Measurements from ENCODE around the gene DOCK4. TPM values are rescaled to one million over a fixed set of nuclear protein-coding genes. Genes with fewer than 3 reads are reported as not detected.

DOCK4 gene
- total RNA-seq, 1 experiment from 2014 or later = 20.4 TPM

DNA sequence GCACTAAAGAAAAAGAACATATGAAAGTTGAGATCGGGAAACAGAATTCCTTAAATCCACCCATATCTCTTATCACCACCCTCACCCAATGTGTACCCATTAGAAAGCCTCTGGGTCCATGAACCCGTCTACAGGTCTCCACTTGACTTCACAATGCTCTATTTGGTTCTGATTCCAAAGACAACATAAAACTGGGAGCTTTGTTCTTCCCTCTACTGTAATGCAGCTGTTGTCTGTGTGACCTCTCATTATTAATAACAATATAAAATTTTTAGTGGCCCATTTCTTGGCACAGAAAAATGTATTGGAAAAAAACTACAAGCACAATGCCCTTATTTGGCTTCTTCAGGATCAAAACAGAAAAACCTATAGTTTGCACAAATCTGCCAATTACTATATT is 30.0 kb downstream of the DOCK4 start:
- DNase-seq (ENCODE audit: low spot score) (no peak), ATAC-seq (no peak)
- Mint-ChIP-seq H3K27ac (no peak overlapping the region), H3K27me3 (ENCODE audit: low read depth) (no peaks in the 10 kb centered on the region), H3K36me3 (no peaks in the 10 kb centered on the region), H3K9me3 (no peaks in the 10 kb centered on the region), H3K4me3 (no peak overlapping the region), H3K4me1 (peaks cover 28% of the 10 kb centered on the region)
- TF ChIP-seq NFE2L1 (CRISPR knock-in tag; IDR thresholded peaks at IDR 0.05) (no peak), GRHL2 (CRISPR knock-in tag; IDR thresholded peaks at IDR 0.05; ENCODE audit: insufficient replicate concordance, severe bottlenecking) (no peak), ZNF396 (CRISPR knock-in tag; IDR thresholded peaks at IDR 0.05; ENCODE audit: borderline replicate concordance) (no peak), FOXJ3 (CRISPR knock-in tag; IDR thresholded peaks at IDR 0.05; ENCODE audit: borderline replicate concordance) (no peak), SMAD4 (CRISPR knock-in tag; IDR thresholded peaks at IDR 0.05) (no peak), HMGA2 (CRISPR knock-in tag; IDR thresholded peaks at IDR 0.05) (no peak), CBFB (CRISPR knock-in tag; IDR thresholded peaks at IDR 0.05; ENCODE audit: low read depth) (no peak), TCF7 (CRISPR knock-in tag; IDR thresholded peaks at IDR 0.05; ENCODE audit: low read depth) (no peak), SOX15 (CRISPR knock-in tag; IDR thresholded peaks at IDR 0.05) (no peak), EMX1 (CRISPR knock-in tag; IDR thresholded peaks at IDR 0.05) (no peak), TEAD4 (CRISPR knock-in tag; IDR thresholded peaks at IDR 0.05) (no peak), PRRX2 (CRISPR knock-in tag; IDR thresholded peaks at IDR 0.05) (no peak)
- TF ChIP-seq, protein P1, sequence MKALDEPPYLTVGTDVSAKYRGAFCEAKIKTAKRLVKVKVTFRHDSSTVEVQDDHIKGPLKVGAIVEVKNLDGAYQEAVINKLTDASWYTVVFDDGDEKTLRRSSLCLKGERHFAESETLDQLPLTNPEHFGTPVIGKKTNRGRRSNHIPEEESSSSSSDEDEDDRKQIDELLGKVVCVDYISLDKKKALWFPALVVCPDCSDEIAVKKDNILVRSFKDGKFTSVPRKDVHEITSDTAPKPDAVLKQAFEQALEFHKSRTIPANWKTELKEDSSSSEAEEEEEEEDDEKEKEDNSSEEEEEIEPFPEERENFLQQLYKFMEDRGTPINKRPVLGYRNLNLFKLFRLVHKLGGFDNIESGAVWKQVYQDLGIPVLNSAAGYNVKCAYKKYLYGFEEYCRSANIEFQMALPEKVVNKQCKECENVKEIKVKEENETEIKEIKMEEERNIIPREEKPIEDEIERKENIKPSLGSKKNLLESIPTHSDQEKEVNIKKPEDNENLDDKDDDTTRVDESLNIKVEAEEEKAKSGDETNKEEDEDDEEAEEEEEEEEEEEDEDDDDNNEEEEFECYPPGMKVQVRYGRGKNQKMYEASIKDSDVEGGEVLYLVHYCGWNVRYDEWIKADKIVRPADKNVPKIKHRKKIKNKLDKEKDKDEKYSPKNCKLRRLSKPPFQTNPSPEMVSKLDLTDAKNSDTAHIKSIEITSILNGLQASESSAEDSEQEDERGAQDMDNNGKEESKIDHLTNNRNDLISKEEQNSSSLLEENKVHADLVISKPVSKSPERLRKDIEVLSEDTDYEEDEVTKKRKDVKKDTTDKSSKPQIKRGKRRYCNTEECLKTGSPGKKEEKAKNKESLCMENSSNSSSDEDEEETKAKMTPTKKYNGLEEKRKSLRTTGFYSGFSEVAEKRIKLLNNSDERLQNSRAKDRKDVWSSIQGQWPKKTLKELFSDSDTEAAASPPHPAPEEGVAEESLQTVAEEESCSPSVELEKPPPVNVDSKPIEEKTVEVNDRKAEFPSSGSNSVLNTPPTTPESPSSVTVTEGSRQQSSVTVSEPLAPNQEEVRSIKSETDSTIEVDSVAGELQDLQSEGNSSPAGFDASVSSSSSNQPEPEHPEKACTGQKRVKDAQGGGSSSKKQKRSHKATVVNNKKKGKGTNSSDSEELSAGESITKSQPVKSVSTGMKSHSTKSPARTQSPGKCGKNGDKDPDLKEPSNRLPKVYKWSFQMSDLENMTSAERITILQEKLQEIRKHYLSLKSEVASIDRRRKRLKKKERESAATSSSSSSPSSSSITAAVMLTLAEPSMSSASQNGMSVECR (CRISPR knock-in tag; IDR thresholded peaks at IDR 0.05; ENCODE audit: borderline replicate concordance) = no peak
- TF ChIP-seq, protein P2, sequence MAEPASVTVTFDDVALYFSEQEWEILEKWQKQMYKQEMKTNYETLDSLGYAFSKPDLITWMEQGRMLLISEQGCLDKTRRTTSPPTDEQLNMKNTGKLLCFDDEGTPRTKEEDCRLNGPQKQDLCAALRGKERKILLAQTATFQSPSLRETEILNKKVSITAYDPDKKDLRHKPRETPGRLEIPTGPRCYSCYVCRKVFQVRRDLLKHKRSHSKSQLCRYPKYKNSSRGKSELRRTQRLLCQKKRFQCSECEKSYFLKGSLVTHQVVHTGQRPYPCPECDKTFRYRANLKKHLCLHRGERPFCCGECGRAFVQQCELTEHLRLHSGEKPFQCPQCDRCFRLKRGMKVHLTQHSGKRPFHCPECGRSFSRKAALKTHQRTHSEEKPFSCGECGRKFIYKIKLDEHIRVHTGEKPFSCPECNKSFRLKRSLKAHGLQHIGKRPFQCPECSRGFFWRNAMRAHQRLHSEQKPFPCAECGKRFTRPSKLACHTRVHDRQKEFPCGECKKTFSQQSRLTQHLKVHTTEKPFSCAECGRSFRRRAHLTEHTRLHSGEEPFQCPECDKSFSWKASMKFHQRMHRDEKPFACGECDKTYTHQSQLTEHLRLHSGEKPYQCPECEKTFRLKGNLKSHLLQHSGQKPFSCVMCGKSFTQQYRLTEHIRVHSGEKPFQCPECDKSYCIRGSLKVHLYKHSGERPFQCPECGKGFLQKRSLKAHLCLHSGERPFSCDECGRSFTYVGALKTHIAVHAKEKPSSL (CRISPR knock-in tag; conservative IDR thresholded peaks at IDR 0.05) = no peak
- TF ChIP-seq, protein P3, sequence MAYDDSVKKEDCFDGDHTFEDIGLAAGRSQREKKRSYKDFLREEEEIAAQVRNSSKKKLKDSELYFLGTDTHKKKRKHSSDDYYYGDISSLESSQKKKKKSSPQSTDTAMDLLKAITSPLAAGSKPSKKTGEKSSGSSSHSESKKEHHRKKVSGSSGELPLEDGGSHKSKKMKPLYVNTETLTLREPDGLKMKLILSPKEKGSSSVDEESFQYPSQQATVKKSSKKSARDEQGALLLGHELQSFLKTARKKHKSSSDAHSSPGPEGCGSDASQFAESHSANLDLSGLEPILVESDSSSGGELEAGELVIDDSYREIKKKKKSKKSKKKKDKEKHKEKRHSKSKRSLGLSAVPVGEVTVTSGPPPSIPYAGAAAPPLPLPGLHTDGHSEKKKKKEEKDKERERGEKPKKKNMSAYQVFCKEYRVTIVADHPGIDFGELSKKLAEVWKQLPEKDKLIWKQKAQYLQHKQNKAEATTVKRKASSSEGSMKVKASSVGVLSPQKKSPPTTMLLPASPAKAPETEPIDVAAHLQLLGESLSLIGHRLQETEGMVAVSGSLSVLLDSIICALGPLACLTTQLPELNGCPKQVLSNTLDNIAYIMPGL (CRISPR knock-in tag; IDR thresholded peaks at IDR 0.05) = no peak
- TF ChIP-seq, protein P4, sequence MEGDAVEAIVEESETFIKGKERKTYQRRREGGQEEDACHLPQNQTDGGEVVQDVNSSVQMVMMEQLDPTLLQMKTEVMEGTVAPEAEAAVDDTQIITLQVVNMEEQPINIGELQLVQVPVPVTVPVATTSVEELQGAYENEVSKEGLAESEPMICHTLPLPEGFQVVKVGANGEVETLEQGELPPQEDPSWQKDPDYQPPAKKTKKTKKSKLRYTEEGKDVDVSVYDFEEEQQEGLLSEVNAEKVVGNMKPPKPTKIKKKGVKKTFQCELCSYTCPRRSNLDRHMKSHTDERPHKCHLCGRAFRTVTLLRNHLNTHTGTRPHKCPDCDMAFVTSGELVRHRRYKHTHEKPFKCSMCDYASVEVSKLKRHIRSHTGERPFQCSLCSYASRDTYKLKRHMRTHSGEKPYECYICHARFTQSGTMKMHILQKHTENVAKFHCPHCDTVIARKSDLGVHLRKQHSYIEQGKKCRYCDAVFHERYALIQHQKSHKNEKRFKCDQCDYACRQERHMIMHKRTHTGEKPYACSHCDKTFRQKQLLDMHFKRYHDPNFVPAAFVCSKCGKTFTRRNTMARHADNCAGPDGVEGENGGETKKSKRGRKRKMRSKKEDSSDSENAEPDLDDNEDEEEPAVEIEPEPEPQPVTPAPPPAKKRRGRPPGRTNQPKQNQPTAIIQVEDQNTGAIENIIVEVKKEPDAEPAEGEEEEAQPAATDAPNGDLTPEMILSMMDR (IDR thresholded peaks at IDR 0.05) = no peak
- TF ChIP-seq, protein P5, sequence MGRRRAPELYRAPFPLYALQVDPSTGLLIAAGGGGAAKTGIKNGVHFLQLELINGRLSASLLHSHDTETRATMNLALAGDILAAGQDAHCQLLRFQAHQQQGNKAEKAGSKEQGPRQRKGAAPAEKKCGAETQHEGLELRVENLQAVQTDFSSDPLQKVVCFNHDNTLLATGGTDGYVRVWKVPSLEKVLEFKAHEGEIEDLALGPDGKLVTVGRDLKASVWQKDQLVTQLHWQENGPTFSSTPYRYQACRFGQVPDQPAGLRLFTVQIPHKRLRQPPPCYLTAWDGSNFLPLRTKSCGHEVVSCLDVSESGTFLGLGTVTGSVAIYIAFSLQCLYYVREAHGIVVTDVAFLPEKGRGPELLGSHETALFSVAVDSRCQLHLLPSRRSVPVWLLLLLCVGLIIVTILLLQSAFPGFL (CRISPR knock-in tag; IDR thresholded peaks at IDR 0.05; ENCODE audit: borderline replicate concordance) = no peak
- CTCF ChIA-PET = no interaction called here
- POLR2A ChIA-PET = no interaction called here
